ENCODE data around the gene PRR16.
A peak's percentile ranks its signal among the peaks of the same experiment; 100 is the strongest.
"Not testable (repeated sequence)": the region's sequence is repeated elsewhere in the genome, so short reads cannot be mapped to it uniquely, and the experiment has no call there.

PRR16 gene

GRCh38 chr5:120454094-120454798 is 9.9 kb upstream of the PRR16 start:
- H3K4me2 ChIP-seq = no peak overlapping the region
- H3K27me3 ChIP-seq (ENCODE audit: insufficient read depth, low read depth) = 0 out of 2 replicates have a peak, but pooled peaks cover 2% of the 10 kb centered on the region

GRCh38 chr5:120456006-120456405 is 8.1 kb upstream of the PRR16 start:
- Histone ChIP-seq H2AFZ (ENCODE audit: low read depth) (no peak overlapping the region), H3K27me3 (ENCODE audit: insufficient read depth, low read depth) (0 out of 2 replicates have a peak, but pooled peaks cover 2% of the 10 kb centered on the region), H3K27ac (no peak overlapping the region), H3K4me3 (IDR thresholded peaks at IDR 0.05; ENCODE audit: insufficient read depth, low read depth, low read length) (no peak overlapping the region), H3K4me2 (no peak overlapping the region), H3K36me3 (ENCODE audit: insufficient read depth) (no peaks in the 10 kb centered on the region), H3K9ac (no peak overlapping the region), H3K4me1 (ENCODE audit: low read depth, poor library complexity, severe bottlenecking) (no peaks in the 10 kb centered on the region), H4K20me1 (ENCODE audit: insufficient read depth) (no peaks in the 10 kb centered on the region), H3K79me2 (ENCODE audit: insufficient read depth, low read depth) (no peaks in the 10 kb centered on the region)
- no peak for TF ChIP-seq CTCF (conservative IDR thresholded peaks at IDR 0.05; ENCODE audit: low read depth, low read length)

More at GRCh38 chr5:120454094-120454798, 9.9 kb upstream of the PRR16 start:
- Histone ChIP-seq H2AFZ (ENCODE audit: low read depth) (no peak overlapping the region), H3K4me1 (ENCODE audit: low read depth, poor library complexity, severe bottlenecking) (no peaks in the 10 kb centered on the region), H3K4me3 (IDR thresholded peaks at IDR 0.05; ENCODE audit: insufficient read depth, low read depth, low read length) (no peak overlapping the region), H3K9ac (no peak overlapping the region), H3K36me3 (ENCODE audit: insufficient read depth) (no peaks in the 10 kb centered on the region), H3K27ac (no peak overlapping the region), H4K20me1 (ENCODE audit: insufficient read depth) (no peaks in the 10 kb centered on the region), H3K79me2 (ENCODE audit: insufficient read depth, low read depth) (no peaks in the 10 kb centered on the region)
- no peak for TF ChIP-seq CTCF (conservative IDR thresholded peaks at IDR 0.05; ENCODE audit: low read depth, low read length)

GRCh38 chr5:120457839-120458507 is 6.1 kb upstream of the PRR16 start:
- Histone ChIP-seq H3K79me2 (ENCODE audit: insufficient read depth, low read depth) (no peaks in the 10 kb centered on the region), H3K4me1 (ENCODE audit: low read depth, poor library complexity, severe bottlenecking) (no peaks in the 10 kb centered on the region), H4K20me1 (ENCODE audit: insufficient read depth) (no peaks in the 10 kb centered on the region), H3K27ac (no peak overlapping the region), H3K27me3 (ENCODE audit: insufficient read depth, low read depth) (0 out of 2 replicates have a peak, but pooled peaks cover 5% of the 10 kb centered on the region), H3K9ac (no peak overlapping the region; the same call in 1 of the 2 replicates), H3K4me2 (peak overlapping the region; percentile 48), H2AFZ (ENCODE audit: low read depth) (peak overlapping the region; percentile 71), H3K4me3 (IDR thresholded peaks at IDR 0.05; ENCODE audit: insufficient read depth, low read depth, low read length) (no peak overlapping the region), H3K36me3 (ENCODE audit: insufficient read depth) (no peaks in the 10 kb centered on the region)
- peak; percentile 66 for TF ChIP-seq CTCF (conservative IDR thresholded peaks at IDR 0.05; ENCODE audit: low read depth, low read length)

- peak; percentile 28 for TF ChIP-seq CTCF (conservative IDR thresholded peaks at IDR 0.05; ENCODE audit: low read depth, low read length)
- H3K79me2 ChIP-seq (ENCODE audit: insufficient read depth, low read depth); H3K36me3 ChIP-seq (ENCODE audit: insufficient read depth); H3K27ac ChIP-seq; H3K27me3 ChIP-seq (ENCODE audit: insufficient read depth, low read depth); H3K4me3 ChIP-seq (IDR thresholded peaks at IDR 0.05; ENCODE audit: insufficient read depth, low read depth, low read length); H3K4me1 ChIP-seq (ENCODE audit: low read depth, poor library complexity, severe bottlenecking); H3K9ac ChIP-seq; H4K20me1 ChIP-seq (ENCODE audit: insufficient read depth): not testable (repeated sequence)
- Histone ChIP-seq H2AFZ (ENCODE audit: low read depth) (peak overlapping the region; percentile 71; the same call in 1 of the 2 replicates), H3K4me2 (peak overlapping the region; percentile 48; the same call in 1 of the 2 replicates)
These were observed 5.6 kb upstream of the PRR16 start for GRCh38 chr5:120458508-120458847.

Measured in KMS-11 (cell line).